OCI-LY1 (cell line): ENCODE data around the gene WWC2.

ENCODE experiments used
- H2AFZ ChIP-seq: fragments of 200-600 bp; sonication (generic), shearing (Covaris generic); 2 replicates; pipeline ENCODE4 v1.6.0; 2014; ENCODE audit warnings: antibody characterized with exemption, mild to moderate bottlenecking, low read length
- H3F3A ChIP-seq: fragments of 200-600 bp; sonication (generic), shearing (Covaris generic); 2 replicates; pipeline ENCODE4 v1.6.0; 2014; ENCODE audit warnings: mild to moderate bottlenecking, antibody characterized with exemption, low read length, moderate library complexity; ENCODE audit not compliant: insufficient read depth
- H3K27ac ChIP-seq: fragments of 200-600 bp; sonication (generic); 2 replicates; pipeline ENCODE4 v1.5.1; 2014; ENCODE audit warnings: low read length, mixed run types, mild to moderate bottlenecking, low read depth; ENCODE audit not compliant: poor library complexity, severe bottlenecking
- H3K27me3 ChIP-seq: fragments of 200-600 bp; sonication (generic); 2 replicates; pipeline ENCODE4 v1.6.0; 2014; ENCODE audit warnings: antibody characterized with exemption, mild to moderate bottlenecking, low read length, moderate library complexity; ENCODE audit not compliant: insufficient read depth
- H3K36me3 ChIP-seq: fragments of 200-600 bp; sonication (generic); 2 replicates; pipeline ENCODE4 v1.6.1; 2014; ENCODE audit warnings: mild to moderate bottlenecking, antibody characterized with exemption, low read length, moderate library complexity, mixed read lengths; ENCODE audit not compliant: insufficient read depth
- H3K4me1 ChIP-seq: fragments of 200-600 bp; sonication (generic); 2 replicates; pipeline ENCODE4 v1.5.1; 2014; ENCODE audit warnings: mild to moderate bottlenecking, low read length, moderate library complexity; ENCODE audit not compliant: insufficient read depth, severe bottlenecking
- H3K4me2 ChIP-seq: fragments of 200-600 bp; sonication (generic), shearing (Covaris generic); 2 replicates; pipeline ENCODE4 v1.6.1; 2014; ENCODE audit warnings: low read length
- H3K4me3 ChIP-seq: fragments of 200-600 bp; sonication (generic); 2 replicates; pipeline ENCODE4 v1.5.1; 2014; ENCODE audit warnings: low read length, low read depth, mild to moderate bottlenecking, mixed read lengths; ENCODE audit not compliant: poor library complexity, severe bottlenecking
- H3K79me2 ChIP-seq: fragments of 200-600 bp; shearing (Covaris generic); 2 replicates; pipeline ENCODE4 v1.6.1; 2016; ENCODE audit warnings: mixed run types, low read length, mixed read lengths; ENCODE audit not compliant: insufficient read depth
- H3K9ac ChIP-seq: fragments of 200-600 bp; sonication (generic), shearing (Covaris generic); 2 replicates; pipeline ENCODE4 v1.6.1; 2014; ENCODE audit warnings: mild to moderate bottlenecking, low read length, mixed read lengths
- H3K9me2 ChIP-seq: fragments of 200-600 bp; sonication (generic), shearing (Covaris generic); 2 replicates; pipeline ENCODE4 v1.6.1; 2014; ENCODE audit warnings: low read depth, mild to moderate bottlenecking, low read length, mixed read lengths
- H3K9me3 ChIP-seq: fragments of 200-600 bp; shearing (Covaris generic); 2 replicates; pipeline ENCODE4 v1.6.1; 2014; ENCODE audit warnings: low read length, mixed read lengths
- H4K20me1 ChIP-seq: fragments of 200-600 bp; sonication (generic), shearing (Covaris generic); 2 replicates; pipeline ENCODE4 v1.6.0; 2016; ENCODE audit warnings: mild to moderate bottlenecking, low read length; ENCODE audit not compliant: insufficient read depth
- EZH2 ChIP-seq: fragments of 200-600 bp; sonication (generic), shearing (Covaris generic); IDR thresholded peaks from 2 replicates; pipeline ENCODE4 v1.8.0; 2017; ENCODE audit warnings: borderline replicate concordance, mixed run types, mild to moderate bottlenecking, antibody characterized with exemption, low read length, moderate library complexity, mixed read lengths
- TF ChIP-seq, protein P1 (sequence below): fragments of 200-600 bp; sonication (generic), shearing (Covaris generic); IDR thresholded peaks from 2 replicates; pipeline ENCODE4 v1.5.1; 2017; ENCODE audit warnings: mild to moderate bottlenecking, antibody characterized with exemption, low read length, moderate library complexity, mixed read lengths

WWC2 gene

GRCh38 chr4:183098723-183099536, at the start of gene WWC2:
Gene WWC2 (plus strand): TSS chr4:183099257. CDS start chr4:183099492, 235 bp downstream.
- H3K4me2 ChIP-seq = no peak within 1 kb of the TSS
- no peaks in the 10 kb centered on the region for H3K36me3 ChIP-seq
- H3K9me3 ChIP-seq = no peaks in the 10 kb centered on the region
- TF ChIP-seq, protein P1, sequence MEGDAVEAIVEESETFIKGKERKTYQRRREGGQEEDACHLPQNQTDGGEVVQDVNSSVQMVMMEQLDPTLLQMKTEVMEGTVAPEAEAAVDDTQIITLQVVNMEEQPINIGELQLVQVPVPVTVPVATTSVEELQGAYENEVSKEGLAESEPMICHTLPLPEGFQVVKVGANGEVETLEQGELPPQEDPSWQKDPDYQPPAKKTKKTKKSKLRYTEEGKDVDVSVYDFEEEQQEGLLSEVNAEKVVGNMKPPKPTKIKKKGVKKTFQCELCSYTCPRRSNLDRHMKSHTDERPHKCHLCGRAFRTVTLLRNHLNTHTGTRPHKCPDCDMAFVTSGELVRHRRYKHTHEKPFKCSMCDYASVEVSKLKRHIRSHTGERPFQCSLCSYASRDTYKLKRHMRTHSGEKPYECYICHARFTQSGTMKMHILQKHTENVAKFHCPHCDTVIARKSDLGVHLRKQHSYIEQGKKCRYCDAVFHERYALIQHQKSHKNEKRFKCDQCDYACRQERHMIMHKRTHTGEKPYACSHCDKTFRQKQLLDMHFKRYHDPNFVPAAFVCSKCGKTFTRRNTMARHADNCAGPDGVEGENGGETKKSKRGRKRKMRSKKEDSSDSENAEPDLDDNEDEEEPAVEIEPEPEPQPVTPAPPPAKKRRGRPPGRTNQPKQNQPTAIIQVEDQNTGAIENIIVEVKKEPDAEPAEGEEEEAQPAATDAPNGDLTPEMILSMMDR = no peak
- TF ChIP-seq EZH2 = no peak
- H3K79me2 ChIP-seq = no peaks in the 10 kb centered on the region
- H3K9ac ChIP-seq = no peak within 1 kb of the TSS
- no peaks in the 10 kb centered on the region for H3K27me3 ChIP-seq
- no peaks in the 10 kb centered on the region for H4K20me1 ChIP-seq
- no peaks in the 10 kb centered on the region for H3K9me2 ChIP-seq
- no peak within 1 kb of the TSS for H3K4me3 ChIP-seq
- H3F3A ChIP-seq = no peaks in the 10 kb centered on the region
- H3K4me1 ChIP-seq = no peaks in the 10 kb centered on the region
- no peak within 1 kb of the TSS for H3K27ac ChIP-seq
- no peak within 1 kb of the TSS for H2AFZ ChIP-seq

GRCh38 chr4:183053681-183054080, 45.4 kb upstream of the WWC2 start:
- Histone ChIP-seq H3F3A (no peaks in the 10 kb centered on the region), H3K9me2 (no peaks in the 10 kb centered on the region), H3K4me2 (no peak overlapping the region), H4K20me1 (no peaks in the 10 kb centered on the region), H3K36me3 (no peaks in the 10 kb centered on the region), H3K4me3 (no peak overlapping the region), H3K9ac (no peak overlapping the region), H3K79me2 (no peaks in the 10 kb centered on the region), H3K27ac (no peak overlapping the region), H3K9me3 (no peaks in the 10 kb centered on the region), H2AFZ (no peak overlapping the region), H3K27me3 (no peaks in the 10 kb centered on the region), H3K4me1 (no peaks in the 10 kb centered on the region)
- TF ChIP-seq, protein P1 = no peak
- no peak for TF ChIP-seq EZH2

GRCh38 chr4:183057255-183057654, 41.8 kb upstream of the WWC2 start:
- Histone ChIP-seq H3K4me1 (no peaks in the 10 kb centered on the region), H3K4me3 (no peak overlapping the region), H3K79me2 (no peaks in the 10 kb centered on the region), H4K20me1 (no peaks in the 10 kb centered on the region), H3F3A (no peaks in the 10 kb centered on the region), H3K36me3 (no peaks in the 10 kb centered on the region), H3K27ac (no peak overlapping the region), H3K9me3 (no peaks in the 10 kb centered on the region), H3K4me2 (no peak overlapping the region), H3K9ac (no peak overlapping the region), H2AFZ (no peak overlapping the region), H3K9me2 (no peaks in the 10 kb centered on the region), H3K27me3 (no peaks in the 10 kb centered on the region)
- TF ChIP-seq, protein P1 = no peak
- TF ChIP-seq EZH2 = no peak
